Stimulated activated CD8-positive, alpha-beta memory T cell treated with anti-CD3 and anti-CD28 coated beads, Interleukin-12 subunit alpha, Interleukin-12 subunit beta, amount 100 ng/mL, for 1 hour (primary cell): ENCODE results near the gene CAST.

Experiments used
- DNase-seq: peaks from one replicate; pipeline ENCODE4 v3.0.0-alpha.2; 2020; ENCODE audit warnings: low read depth

CAST gene

DNA sequence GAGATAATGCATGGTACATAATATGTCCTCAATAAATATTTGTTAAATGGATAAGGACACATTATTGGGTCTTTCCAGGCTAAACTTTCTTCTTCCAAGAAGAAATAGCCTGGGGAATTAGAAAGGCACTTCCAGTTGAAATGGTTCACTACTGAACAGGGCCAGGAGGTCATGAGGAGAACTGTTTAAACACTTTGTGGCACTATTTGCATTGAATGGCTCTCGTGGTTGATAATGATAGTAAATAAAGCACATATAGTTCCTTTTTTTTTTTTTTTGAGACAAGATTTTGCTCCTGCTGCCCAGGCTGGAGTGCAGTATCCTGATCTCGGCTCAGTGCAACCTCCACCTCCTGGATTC, 19.9 kb upstream of the CAST start:
- DNase-seq, result no peak

DNA sequence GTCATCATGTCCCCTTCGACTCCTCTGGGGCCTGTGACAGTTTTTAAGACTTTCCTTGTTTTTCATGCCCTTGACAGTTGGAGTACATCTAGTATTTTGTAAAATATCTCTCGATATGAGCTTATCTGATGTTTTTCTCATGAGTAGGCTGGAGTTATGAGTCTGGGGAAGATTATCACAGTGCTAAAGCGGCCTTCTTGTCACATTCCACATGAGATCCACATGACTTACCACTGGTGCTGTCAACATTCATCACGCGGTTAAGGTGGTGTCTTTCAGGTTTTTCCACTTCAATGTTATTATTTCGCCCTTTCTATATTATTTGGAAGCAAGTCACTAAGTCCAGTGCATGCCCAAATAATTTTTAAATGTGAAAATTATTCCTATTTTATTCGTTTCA, 17.1 kb upstream of the CAST start:
- DNase-seq, result no peak

DNA sequence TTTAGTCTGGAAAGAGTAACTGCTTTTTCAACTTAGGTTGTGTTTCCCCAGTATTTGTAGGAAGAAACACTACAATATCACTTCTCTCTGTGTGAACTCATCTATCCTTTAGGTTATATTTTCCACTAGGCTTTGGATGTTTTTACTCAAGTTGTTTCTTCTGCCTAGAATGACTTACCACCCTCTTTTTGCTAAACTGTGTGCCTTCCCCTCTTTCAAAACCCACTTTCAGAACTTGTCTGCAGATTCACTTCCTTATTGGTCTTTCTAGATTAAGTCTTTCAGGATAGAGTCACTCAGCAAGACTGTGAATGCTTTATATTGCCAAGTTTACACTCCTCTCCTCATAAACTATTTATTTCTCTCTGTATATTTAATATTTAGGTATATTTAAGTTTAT, 14.2 kb upstream of the CAST start:
- no peak for DNase-seq

DNA sequence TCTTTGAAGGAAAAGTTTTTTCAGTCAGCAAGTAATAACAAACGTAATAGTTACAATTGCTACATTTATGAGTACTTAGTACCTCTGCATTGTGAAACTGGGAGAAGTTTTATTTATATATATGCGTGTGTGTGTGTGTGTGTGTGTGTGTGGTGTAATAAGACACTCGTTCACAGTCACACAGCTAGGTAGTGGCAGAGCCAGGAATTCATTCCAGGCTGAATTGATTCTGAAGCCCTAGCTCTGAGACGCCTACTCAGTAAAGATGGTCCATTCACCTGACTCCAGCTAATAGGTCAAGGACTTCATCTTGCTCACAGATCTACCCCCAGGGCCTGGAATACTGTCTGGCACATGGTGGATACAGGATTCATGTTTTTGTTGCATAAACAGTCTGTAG, 13.6 kb upstream of the CAST start:
- DNase-seq, result no peak

DNA sequence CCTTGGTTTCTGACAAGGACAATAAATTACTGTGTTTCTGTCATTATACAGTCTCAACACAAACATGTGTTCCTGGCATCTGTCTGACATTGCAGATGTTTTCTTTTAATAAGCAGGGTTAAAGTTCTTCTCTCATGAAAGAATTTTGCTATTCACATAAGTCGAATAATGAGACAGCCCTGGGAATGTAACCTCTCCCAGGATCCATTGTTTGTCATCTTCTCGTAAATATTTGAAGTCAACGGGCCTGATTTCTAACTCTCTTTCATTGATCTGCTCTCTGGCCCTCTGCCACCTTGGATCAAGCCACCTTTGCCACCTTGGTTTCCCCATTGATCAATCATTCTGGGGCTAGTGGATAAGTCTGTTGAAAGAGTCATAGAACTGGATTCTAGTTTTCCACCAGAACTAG, 12.9 kb upstream of the CAST start:
- no peak for DNase-seq

DNA sequence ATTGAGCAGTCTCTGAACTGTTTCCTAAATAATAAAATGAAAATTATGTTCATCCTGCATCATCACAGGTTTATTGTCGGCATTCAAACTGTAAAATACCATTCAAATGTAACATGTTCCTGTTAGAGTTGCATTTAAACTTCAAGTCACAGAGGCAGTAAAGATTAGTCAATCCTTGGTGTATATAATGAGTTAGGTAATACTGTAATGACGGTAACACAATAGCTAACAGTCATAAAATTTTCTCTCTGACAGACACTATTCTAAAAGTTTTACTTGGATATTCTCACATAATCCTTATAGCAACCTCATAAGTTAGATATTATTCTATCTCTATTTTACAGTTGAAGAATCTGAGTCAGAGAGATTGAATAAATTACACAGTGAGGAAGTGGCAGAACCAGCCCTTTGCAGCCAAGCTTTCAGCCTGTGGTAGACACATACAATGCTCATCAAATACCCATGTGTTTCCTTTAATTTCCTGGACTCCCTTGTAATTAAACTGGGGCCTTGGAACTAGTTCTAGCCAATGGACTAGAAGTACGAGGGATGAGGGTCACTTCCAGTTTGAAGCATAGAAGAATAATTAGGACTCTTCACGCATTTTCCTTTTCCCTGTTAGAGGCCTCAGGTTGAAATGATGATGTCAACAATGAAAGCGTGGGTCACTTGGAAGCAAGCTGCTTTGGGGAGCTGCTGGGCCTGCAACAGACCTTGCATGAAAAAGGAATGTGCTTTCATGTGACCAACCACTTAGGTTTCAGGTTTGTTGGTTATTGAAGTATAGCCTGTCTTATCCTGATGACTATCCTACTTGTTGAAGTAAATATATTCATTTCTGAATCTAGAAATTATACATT, 12.3 kb upstream of the CAST start:
- no peak for DNase-seq

DNA sequence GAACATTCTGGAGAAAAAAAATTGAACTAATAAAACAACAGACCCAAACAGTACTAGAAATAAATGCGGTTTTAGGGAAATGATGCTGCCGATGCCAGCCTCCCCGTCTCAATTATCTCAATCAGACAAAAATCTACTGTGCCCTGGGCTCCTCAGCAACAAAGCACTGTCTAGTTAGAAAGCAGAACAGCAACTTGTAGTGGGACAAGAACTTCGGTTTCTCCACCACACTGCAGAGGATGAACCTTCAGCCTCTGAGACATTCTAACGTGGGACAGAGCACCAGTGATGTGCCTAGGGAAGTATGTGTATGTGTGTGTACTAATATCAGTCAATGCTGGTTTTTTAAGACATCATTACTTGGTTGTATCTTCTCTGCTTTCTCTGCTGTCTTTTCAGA, 11.1 kb upstream of the CAST start:
- DNase-seq, result no peak

DNA sequence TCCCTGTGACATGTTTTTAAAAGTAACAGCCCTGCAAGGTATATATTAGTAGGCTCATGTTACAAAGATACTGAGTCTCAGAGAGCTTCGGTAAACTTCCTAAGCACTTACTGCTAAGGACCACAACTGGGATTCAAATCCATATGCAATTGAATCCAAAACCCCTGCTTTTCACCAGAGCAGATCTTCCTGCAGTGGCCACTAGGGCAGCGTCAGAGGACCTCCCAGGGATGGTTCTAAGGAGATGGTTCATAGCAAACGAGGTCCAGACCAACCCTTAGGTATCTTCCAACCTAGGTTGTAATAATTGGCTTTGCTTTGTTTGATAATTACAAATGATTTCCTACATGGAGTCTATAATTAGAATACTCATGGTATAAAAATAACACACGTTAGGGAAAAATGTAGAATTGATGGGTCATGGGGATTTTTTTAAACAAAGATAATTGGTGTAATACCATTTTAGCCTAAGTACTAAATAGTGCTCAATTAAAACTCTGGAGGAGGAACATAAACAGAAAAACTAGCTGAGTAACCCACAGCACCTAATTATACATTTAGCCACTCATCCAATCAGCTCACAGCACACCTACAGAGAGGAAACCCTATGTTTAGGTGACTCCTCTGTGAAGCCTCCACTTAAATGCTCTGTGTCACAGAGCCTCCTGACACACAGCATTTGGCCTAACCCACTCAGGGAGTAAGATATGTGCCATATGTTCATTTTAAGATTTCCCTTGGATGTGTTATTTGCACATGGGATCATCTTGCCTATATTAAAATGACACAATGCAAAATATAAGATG, 10.0 kb upstream of the CAST start:
- DNase-seq, result no peak

DNA sequence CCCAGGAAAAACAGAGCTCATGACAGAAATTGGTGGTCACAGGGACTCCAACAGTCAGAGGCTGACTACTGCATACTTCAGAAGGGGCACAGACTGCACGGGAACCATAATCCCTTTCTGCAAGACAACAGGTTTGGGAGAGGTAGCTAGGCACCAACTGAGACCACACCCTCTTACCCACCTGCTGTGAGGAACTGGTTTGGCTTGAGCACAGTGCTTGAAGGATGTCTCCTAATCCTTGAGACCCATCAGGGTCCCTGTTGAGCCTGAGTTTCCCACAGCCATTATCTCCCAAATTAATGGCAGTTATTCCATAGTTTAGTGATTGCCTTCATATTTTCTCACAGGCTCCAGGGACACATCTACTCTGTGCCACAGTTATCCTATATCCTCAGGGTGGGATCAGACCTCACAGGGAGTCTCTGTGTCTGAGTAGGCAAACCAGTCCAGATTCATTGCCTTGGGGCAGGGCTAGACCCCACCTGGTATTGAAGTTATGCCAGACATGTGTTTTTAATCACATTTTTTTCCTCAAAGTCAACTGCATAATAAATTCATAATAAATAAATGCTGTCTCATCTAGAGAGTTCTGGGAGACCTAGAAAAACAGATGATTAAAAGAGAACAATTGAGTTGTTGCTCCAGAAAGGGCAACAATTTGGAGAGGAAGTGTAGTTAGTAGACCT, 9.3 kb upstream of the CAST start:
- DNase-seq, result no peak

DNA sequence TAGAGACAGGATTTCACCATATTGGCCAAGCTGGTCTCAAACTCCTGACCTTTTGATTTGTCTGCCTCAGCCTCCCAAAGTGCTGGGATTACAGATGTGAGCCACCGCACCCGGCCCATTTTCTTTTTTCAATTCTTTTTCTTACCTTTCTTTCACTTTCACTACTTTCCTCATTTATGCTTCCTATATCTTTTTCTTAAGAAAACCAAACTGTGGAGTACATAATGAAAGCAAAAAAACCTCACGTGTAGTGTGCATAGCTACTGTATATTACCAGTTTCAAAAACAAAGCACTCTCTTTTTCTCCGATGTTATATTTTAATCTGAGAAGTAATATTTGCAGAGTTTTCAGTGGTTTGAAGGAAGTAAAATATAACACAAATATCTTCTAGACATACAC, 8.0 kb upstream of the CAST start:
- no peak for DNase-seq

DNA sequence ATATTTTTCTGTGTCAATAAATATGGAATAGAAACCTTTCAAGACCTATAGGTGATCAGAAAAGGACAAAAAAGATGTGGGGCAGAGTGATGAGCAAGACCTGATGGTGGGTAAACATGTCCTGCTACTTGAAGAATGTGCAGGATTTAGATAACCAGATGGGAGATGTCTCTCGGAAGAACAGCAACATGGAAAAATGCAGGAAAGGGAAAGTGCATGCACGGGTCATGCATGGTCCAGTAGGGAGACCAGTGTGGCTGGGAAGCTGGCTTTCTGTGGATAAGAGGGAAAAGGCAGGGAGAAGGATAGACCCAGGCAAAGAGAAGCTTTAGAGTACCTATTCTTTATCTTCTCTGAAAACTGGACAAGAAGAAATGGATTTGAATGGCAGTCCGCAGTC, 7.1 kb upstream of the CAST start:
- no peak for DNase-seq

DNA sequence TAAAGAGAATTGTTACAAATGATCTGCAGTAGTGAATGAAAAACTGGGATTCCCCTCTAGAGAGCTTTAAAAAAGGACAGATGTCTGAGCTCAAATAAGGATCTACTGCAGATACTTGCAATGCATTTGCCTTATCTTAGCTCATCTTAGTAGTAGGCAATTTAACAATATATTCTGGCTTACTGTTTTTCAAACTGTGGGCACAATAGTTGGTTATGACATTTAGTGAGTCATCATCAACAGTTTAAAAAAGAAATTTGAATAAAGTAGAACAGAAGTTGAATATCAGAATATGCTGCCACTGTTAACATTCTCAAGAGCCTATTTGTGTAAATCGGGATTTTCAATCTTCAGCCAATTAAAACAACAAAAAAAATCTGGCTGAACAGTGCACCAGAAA, 6.7 kb upstream of the CAST start:
- DNase-seq, result no peak

DNA sequence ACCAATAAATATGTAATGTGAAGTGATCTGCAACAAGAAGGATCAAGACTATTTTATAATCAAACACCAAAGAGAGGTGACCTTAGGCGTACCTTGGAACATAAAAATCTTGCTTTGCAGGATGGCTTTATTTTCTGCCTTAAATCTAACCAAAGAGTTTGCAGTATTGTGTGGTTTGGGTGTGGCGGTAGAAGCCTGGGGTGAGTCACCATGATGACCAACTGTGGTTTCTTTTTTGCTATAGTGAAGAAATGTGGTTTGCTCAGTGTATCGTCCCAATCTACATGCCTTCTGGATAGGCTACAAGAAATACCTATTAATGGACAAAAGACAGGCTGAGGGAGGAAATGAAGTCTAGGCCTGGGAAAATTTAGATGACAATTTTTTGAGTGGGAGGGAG, 5.1 kb upstream of the CAST start:
- DNase-seq, result peak; percentile 29

DNA sequence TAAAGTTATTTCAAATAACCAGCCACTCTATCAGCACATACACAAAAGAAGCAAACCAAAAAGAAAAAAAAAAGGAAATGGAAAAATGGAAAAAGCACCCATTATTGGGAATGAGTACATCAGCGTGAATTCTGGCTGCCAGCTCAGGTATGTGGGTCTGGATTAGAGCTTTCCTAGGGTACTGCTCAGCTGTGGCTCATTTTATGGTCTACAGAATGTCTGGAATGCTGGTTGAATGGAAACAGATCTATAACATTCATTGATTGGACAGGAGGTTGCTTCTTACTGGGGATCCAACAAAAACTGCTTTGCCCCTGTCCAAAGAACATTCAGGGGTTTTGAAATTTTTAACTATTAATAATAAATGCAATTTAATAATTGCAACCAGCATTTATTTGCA, 3.9 kb upstream of the CAST start:
- no peak for DNase-seq

DNA sequence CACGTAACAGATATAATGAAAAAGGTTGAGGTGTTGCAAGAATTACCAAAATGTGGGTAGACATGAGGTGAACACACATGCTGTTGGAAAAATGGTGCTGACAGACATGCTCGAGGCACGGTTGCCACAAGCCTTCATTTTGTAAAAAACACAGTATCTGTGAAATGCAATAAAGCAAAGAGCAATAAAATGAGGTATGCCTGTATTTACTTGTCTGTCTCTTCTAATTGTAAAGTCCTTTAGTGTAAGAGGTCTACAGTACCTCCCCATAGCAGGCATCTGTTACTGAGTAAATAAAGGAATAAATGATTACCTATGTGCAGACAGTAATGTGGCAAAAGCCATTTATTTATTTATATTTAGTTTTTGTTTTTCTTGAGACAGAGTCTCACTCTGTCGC, 3.0 kb upstream of the CAST start:
- DNase-seq, result no peak

DNA sequence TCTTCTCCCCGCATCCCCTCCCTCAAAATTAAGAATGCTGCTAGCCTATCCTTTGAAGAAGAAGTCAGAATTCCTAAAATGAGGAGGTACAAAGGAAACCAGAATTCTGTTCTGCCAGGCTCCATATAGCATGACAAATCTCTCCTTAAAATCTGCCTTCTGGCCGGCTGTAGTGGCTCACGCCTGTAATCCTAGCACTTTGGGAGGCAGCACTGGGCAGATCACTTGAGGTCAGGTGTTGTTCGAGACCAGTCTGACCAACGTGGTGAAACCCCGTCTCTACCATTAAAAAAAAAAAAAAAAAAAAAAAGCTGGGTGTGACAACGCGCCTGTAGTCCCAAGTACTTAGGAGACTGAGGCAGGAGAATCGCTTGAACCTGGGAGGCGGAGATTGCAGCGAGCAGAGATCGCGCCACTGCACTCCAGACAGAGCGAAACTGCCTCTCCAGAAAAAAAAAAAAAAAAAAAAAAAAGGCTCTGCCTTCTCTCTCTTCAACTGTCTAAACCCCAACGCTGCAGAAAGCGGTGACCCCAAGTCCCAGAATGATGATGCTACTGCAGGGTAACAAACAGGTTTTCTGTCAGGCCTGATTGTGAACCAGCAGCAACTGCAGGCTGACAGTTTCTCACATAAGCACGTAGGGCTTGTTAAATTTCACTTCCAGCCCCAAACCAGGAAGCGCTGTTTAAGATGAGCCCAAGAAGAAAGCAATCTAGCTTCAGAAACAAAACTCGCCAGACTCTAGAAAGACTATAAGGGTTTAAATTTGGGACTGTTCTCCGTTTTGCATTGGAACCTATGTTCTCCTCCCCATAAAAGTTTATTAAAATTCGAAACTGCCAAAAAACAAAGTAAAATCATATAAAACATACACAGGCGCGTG, 963 bp upstream of the CAST start:
- DNase-seq, result peak; percentile 12

DNA sequence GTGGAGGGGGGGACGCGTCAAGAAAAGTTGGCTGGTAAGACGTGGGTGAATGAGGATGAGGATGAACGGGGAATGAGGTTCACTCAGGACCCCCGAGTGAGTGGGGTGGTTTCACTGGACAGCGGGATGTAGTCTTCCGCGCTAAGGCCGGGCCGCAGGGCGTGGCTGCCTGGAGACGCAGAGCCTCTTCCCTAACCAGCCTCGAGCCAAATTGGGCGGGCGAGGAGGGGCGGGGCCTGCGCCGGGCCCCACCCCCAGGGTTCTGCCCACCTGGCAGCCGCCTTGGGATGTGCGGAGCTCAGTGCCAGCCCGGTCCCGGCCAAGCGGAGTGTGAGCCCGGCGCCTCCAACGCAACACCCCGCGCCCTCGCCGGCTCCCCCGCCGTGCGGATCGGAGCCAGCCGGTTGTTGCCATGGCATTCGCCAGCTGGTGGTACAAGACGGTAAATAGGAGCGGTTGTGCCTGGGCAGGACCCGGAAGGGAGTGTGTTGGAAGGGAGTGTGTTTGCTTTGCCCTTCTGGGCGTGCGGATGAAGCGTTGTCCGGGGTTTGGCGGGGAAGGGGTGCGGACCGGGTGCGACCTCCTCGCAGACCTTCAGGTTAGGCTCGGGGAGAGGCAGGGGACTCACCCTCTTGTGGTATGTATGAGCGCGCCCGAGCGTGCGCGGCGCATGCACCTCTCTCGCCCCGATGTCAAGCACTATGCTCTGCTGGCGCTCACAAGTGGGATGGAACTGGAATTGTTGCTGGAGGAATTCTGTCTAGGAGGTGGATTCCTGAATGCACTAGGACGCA, 746 bp downstream of the CAST start:
- DNase-seq, result peak; percentile 67

DNA sequence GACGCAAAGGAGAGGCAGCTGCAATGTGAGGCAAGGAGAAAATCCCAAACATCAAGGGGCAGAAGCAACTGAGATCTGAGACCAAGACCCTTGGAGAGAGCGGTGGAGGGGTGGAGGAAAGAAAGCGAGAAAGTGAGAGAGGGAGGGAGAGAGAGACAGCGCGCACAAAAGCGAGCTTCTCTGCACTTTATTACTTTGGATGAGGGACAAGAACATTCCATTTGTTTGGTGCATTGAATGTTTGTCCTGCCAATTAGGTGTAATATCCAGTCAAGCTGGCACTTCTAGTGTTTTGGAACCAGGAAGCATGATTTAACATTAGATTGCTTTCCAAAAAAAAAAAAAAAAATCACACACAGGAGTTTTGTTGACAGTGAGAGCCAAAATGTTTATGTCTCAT, 1.4 kb downstream of the CAST start:
- DNase-seq, result no peak

DNA sequence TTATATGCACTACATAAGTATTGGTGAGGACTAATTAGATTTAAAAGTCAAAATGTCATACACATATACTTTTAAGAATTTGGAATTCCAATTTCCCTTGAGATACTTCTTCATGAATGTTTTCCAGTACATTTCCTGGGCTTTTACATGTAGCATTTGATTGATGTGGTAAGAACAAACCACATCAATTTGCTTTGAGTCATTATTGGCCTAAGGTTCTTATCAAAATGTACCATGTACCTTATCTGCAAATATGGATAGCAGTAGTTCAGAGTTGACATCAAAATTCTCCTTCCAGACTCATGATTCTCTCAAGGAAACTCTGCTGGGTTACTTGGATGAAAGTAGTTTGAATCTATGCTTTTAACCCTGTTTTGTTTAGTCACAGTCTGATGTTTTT, 2.5 kb downstream of the CAST start:
- DNase-seq, result no peak

DNA sequence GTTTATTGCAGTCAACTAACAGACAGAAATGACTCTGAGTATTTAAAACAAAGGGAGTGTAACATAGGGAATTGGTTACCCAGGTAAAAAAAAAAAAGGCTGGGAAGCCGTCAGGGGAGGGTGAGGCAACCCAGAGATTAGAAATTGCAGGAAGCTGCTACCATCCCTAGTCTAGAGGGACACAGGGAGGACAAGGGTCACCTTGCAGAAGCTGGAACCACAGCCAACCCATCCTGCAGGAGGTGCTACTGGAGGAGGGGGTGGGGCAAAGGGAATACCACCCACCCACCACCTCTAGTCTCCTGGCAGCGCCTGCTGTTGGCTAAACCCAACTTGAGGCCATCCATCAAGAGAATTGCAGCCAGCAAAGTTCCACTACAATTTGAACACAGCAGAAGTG, 6.5 kb downstream of the CAST start:
- no peak for DNase-seq

DNA sequence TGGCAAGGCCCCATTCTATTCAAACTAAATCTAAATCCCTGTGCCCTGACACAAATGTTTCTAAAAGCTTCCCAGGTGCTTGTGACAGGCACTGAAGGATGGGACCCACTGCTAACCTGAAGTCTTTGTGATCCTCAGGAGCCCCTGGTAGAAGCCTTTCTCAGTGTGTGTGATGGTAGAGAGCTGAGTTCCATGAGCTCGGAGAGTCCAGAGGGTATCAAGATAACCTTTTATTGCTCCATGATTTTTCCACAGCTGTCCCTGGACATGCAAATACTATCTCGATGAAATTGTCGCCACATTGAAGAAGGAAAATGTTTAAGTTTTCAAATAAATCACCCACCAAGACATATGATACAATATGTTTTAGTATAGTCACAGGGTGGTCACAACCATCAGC, 7.7 kb downstream of the CAST start:
- DNase-seq, result no peak
